GM12892 (cell line): ENCODE results near the gene MACROD2.

Source experiments
- POLR2A ChIP-seq: IDR thresholded peaks from 2 replicates; pipeline ENCODE4 v1.6.1; 2011; ENCODE audit warnings: low read depth, low read length, control low read depth
- POLR2AphosphoS5 ChIP-seq: IDR thresholded peaks from 2 replicates; pipeline ENCODE4 v1.6.1; 2011; ENCODE audit warnings: low read depth, low read length, control low read depth
- TAF1 ChIP-seq: IDR thresholded peaks from 2 replicates; pipeline ENCODE4 v1.6.1; 2011; ENCODE audit warnings: low read depth, mild to moderate bottlenecking, control low read depth, low read length, borderline replicate concordance

- TF ChIP-seq TAF1 (no peak), POLR2A (no peak), POLR2AphosphoS5 (no peak)
Observed at GRCh38 chr20:14342918-14343317, 347.6 kb downstream of the MACROD2 start.
